NCI-H2196 (cell line): ENCODE data around the gene CFTR.

Experiments
- DNase-seq: peaks from one replicate; lab custom pipeline; 2025; ENCODE audit not compliant: unreplicated experiment; lab: John Stamatoyannopoulos, UW

The CFTR gene

DNA sequence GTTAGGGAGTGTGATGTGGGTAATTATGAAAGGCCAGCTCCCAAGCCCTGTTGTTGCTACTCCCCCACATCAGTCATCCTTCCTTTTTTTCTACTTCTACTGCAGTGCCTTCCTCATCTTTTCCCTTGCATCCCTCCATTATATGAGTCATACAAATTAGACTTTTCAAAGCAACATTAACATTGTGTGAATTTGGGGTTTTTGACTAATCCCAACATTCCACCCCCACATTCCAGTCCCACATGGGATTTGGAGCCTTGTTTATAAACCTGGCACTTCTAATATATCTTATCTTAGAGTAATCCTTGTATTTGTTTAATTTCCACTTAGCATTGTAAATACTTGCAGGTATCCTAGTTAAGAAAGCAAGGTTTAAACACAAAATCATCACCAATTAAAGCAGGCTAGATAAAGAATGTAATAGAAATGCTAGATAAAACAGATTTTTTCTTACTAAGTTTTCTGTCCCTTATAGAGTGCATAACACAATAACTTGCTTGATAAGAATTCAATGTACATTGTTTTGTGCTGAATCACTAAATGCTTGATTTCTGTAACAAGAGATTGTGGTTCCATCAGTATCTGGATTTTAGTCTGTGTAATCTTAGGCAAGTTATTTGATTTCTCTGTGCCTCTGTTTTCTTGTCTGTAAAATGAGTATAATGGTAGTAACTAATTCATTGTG, 165.8 kb downstream of the CFTR start:
- DNase-seq = no peak

DNA sequence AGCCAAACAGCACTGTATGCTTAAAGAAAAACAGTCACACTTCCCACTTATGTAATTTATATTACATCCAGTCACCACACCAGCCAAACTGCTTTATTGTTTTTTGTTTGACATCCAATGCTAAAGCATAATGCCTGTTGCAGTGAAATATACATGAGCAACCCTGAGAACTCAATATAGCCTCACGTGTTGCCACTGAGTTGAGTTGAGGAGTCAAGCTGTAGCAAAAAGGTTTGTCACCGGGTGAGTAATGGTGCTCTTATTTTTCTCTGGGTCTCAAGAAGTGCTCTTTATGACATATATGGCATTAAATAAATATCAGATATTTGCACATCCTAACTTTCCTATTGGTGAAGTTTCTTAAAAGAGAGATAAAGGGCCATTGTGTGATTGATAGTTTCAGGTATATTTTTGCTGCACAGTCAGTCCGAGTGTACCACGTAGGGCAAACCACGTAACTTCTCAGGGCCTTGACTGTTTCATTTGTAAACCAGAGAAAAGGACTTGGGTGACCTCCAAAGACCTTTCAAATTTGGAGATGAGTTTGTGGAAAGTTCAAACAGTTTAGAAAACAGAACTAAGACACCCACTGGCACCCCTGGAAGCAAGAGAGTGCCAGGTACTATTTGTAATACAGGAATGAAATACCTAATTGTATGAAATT, 168.5 kb downstream of the CFTR start:
- DNase-seq = no peak

DNA sequence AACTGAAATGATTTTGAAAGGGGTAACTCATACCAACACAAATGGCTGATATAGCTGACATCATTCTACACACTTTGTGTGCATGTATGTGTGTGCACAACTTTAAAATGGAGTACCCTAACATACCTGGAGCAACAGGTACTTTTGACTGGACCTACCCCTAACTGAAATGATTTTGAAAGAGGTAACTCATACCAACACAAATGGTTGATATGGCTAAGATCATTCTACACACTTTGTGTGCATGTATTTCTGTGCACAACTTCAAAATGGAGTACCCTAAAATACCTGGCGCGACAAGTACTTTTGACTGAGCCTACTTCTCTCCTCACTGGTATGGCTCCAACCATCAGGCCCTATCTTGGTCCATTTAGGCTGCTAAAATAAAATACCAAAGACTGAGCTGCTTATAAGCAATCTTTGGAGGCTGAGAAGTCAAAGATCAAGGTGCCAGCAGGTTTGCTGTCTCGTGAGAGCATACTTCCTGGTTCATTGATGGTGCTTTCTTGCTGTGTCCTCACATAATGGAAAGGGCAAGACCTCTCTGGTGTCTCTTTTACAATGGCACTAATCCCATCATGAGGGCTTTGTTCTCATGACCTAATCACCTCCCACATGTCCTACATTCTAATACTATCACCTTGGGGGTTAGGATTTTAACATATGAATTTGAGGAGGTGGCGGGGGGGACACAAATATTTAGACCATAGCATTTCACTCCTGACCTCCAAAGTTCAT, 173.3 kb downstream of the CFTR start:
- DNase-seq = no peak

DNA sequence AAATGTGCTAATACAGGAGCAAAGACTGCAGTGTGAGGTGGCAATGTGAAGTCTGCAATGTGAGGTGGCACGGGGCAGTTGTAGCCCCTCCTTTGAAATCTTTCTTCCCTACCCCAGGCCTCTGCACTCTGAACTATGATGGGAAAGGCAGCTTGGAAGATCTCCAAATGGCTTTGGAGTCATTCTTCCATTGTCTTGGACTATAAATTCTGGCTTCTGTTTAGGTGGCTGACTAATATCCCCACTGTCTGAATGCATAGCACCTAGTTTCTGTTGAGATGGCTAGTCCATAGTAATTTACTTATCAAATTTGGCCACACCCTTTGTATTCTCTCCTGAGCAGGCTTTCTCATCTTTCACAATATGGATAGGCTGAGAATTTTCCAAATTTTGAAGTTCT, 175.0 kb downstream of the CFTR start:
- no peak for DNase-seq

DNA sequence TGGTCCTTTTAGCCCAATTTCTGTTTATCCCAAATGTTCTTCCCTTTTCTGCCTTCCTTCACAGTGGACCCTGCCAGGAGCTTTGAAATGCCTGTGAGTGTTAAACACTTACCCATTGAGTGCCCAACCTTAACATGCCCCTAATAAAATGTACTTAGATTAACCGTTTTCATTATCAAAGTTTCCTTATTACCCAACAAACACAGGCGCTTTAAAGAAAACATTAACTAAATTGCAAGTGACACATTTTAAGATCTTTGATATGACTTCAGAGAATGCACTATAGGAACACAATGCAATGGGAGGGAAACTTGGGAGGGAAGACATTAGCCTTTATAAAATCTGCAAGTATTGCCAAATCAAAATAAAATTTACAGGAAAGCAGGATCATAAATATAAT, 177.0 kb downstream of the CFTR start:
- DNase-seq = no peak

DNA sequence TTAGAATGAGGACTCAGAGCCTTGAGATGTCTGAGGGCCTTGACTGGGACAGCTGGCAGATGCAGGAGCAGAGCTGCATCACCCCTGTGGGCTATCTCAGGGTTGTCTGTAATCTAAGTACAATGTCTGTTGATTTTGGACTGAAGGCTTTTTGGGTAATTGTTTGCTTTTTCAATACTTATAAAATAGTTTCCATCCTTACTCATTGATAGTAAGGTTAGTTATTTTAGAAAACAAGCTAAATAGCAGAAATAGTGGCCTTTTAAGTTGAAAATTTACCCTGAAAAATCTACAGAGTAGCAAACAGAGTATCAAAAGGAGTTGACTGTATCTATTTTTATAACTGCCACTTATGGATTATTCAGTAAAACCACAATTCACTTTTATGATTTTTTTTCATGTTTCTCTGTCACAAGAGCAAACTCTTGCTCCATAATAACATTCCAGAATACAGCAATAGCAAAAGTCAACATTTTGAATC, 179.7 kb downstream of the CFTR start:
- DNase-seq = no peak

DNA sequence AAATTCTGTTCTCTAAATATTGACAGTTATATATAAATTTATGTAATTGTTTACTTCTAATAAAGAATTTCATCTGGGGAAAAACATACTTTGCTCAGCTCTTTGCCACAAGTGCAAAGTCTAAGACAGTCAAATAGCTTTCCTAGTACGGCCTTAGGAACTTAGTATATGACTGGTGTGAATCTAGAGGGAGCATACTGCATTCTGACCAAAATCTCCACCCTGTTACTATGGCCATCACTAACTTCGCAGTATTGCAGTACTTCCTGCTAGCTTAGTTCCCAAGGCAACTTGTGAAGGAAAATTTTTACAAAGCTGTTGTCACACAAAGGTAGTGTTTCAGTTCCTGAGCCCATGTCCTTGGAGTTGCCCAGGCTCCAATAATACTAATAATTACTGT, 181.5 kb downstream of the CFTR start:
- no peak for DNase-seq

DNA sequence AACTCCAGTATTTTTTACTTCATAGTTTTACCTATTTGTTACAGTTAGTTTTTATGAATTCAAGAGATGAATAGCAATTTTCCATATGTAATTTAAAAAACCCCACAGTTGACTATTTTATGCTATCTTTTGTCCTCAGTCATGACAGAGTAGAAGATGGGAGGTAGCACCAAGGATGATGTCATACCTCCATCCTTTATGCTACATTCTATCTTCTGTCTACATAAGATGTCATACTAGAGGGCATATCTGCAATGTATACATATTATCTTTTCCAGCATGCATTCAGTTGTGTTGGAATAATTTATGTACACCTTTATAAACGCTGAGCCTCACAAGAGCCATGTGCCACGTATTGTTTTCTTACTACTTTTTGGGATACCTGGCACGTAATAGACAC, 184.2 kb downstream of the CFTR start:
- no peak for DNase-seq

DNA sequence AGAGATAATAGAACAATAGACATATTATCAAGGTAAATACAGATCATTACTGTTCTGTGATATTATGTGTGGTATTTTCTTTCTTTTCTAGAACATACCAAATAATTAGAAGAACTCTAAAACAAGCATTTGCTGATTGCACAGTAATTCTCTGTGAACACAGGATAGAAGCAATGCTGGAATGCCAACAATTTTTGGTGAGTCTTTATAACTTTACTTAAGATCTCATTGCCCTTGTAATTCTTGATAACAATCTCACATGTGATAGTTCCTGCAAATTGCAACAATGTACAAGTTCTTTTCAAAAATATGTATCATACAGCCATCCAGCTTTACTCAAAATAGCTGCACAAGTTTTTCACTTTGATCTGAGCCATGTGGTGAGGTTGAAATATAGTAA, 185.5 kb downstream of the CFTR start:
- DNase-seq = no peak

DNA sequence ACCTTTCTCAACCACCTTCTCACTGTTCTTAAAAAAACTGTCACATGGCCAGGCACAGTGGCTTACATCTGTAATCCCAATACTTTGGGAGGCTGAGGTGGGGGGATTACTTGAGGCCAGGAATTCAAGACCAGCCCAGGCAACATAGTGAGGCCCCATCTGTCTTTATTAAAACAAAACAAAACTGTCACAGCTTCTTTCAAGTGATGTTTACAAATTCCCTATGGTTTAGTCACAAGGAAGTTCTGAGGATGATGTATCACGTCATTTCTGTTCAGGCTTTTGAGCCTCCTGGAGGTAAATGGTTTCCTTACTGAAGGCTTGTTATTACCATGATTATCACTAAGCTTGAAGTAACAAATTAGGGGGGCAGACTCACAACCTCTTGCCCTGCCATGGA, 186.2 kb downstream of the CFTR start:
- DNase-seq = no peak

DNA sequence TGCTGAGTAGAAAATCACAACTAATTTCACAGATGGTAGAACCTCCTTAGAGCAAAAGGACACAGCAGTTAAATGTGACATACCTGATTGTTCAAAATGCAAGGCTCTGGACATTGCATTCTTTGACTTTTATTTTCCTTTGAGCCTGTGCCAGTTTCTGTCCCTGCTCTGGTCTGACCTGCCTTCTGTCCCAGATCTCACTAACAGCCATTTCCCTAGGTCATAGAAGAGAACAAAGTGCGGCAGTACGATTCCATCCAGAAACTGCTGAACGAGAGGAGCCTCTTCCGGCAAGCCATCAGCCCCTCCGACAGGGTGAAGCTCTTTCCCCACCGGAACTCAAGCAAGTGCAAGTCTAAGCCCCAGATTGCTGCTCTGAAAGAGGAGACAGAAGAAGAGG, 186.9 kb downstream of the CFTR start:
- DNase-seq = no peak

DNA sequence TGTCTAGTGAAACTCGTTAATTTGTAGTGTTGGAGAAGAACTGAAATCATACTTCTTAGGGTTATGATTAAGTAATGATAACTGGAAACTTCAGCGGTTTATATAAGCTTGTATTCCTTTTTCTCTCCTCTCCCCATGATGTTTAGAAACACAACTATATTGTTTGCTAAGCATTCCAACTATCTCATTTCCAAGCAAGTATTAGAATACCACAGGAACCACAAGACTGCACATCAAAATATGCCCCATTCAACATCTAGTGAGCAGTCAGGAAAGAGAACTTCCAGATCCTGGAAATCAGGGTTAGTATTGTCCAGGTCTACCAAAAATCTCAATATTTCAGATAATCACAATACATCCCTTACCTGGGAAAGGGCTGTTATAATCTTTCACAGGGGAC, 187.6 kb downstream of the CFTR start:
- no peak for DNase-seq

DNA sequence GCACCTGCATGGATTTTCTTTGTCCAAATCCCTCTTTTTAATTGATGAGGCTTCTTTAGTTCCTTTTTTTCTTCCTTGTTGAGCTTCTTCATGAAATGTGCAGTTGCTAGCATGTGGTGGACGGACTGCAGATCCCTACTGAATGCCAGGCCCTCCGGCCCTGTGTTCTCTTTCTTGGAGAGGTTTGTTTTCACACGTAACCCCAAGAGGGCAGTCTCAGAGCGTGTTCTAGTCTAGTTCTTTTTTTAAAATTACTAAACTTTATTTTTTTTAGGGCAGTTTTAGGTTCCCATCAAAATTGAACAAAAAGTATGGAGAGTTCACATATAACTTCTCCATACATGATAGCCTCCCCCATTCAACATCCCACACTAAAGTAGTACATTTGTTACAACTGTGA, 190.0 kb downstream of the CFTR start:
- DNase-seq = no peak

DNA sequence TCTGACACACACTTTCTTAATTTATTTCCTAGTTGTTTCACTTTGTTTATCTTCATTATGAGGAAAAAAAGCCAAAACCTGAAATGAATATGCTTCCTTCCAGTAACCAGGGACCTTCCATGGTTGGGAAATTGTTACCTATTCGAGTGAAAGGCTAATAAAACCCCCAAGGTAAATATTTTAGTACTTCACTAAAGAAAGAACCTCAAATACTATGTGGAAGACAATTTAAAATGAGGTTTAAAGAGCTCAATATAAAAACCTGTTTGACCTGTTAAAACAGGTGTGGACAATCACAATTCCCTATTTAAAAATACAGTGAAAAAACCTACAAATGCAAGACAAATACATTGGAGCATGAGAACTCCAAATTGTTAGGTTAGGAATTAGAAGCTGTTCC, 192.6 kb downstream of the CFTR start:
- peak; percentile 42 for DNase-seq

DNA sequence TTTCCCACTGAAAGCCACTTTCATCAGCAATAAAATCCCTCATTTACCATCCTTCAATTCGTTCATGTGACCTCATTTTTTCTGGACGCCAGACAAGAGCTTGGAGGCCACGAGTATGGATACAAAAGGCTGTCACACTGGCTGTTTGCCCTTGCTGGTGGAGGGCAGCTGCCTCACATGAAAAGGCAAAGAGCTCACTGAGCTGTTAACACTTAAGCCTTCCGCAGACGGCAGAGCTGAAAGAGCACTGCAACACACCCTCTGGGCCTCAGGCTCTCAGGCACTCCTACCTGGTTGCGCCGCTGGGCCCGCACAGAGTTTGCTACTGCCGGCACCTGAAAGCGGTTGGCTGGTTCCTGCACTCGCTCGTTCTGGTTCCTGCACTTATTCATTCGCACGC, 193.5 kb downstream of the CFTR start:
- DNase-seq = peak; percentile 87

DNA sequence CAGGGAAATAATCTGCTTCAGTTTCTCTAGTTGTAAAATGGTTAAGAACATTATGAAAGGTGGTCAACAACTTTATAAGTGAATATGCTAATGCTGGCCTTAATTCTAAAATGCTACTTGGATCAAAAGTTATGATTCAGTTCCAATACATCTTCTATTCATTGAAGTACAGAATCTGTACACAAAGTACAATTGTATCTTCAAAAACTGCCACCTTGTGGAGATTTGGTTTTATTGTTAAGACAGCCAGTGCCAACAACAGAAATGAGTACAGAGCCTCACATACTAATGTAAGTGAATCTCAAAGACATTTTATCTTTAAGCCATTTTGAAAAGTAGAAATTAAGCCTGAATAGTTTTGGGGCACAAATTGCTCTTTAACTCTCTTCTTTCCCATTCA, 194.0 kb downstream of the CFTR start:
- DNase-seq = peak; percentile 67

DNA sequence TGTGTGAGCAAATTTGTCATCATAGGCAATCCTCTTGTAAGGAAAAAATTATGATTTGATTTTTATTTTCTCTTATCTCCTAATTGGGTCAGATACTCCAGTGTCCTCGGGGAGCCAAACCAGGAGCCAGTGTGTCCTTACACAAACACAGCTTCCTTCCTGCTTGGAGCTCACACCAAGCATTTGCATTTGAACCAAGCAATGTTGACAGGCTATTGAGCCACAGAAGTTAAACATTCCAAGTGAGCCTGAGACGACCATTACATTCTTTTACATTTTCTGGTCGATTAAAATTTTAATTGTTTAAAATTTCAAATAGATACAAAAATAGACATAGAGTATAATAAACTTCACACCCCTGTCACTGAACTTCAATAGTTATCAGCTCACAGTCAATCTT, 194.8 kb downstream of the CFTR start:
- peak; percentile 18 for DNase-seq

DNA sequence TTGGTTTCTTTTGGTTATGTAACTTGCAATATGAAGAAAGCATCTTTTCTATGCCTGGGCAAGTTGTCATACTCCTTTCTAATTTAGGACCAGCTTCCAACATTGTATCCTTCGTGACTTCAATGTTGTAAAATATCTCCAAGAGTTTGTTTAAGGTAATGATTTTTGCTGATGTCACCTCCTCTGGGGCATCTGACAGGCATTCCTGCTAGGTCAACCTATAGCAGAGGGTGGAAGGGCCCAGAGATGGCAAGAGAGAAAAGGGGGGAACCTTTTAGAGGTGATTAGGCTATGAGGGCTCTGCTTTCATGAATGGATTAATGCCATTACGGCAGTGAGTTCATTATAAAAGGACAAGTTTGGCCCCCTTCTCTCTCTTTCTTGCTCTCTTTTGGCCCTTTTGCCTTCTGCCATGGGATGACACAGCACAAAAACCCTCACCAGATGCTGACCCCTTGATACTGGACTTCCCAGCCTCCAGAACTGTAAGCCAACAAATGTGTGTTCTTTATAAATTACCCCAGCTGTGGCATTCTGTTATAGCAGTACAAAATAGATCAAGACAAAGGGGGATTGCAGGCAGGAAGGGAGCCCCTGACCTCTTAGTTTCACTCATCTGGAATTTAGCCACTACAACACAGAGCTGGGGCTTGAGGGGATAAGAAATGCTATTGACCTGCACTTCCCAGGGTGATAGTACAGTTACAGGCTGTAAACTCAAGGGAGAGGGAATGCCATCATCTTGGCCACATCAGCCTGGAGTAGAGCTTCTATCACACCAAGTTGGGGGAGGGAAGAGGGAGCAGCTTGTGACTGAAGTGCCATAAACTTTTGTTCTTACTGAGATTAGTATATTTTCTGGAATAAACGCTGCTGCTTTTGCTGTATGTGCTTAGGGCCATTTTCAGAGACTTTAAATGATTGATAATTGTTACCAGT, 195.9 kb downstream of the CFTR start:
- no peak for DNase-seq

DNA sequence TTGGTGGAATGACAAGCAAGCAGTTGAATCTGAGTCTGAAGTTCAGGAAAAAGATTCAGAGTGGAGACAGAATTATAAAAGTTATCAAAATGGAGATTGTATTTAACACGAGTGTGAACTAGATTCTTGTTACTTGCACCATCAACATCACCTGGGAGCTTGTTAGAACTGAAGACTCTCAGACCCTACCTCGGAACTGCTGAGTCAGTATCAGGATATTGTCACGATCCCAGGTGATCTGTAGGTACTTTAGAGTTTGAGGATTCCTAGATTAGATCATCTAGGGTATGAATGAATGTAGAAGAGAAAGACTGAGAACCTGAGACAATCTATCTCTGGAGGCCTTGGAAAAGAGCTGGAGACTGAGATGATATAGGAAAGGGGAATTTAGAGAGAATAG, 199.3 kb downstream of the CFTR start:
- no peak for DNase-seq

DNA sequence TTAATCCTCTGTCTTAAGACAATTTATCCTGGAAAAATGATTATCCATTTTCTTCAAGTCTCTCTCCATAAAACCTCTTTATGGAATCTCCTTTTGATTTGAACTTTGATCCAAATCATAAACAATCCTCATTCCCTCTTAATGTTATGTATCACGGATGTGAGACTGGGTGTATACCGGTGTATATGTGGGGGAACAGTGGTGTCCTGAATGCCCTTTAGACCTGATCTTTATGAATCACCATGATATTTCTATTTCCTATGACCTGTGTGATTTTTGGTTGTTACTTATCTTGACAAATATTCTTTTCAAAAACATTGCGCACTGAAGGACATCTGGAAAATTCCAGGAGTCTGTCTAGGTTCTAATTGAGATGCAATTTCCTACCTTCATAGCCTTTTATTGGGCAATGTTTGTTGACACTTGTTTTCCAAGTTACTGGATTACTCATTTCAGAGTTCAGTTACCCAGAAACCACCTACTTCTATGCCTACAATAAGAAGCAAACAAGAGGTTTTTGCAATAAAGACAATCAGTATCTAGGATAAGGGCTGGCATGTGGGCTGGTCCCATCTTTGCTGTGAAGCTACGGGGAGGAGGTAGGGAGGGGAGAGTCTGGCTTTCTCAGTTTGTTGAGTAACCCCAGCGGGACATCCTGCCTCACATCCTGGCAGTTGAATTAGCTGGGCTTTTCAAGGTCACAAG, 203.0 kb downstream of the CFTR start:
- no peak for DNase-seq
